Erythroblast (primary cell): ENCODE results near the gene DNAH9.

Experiments used
- GATA1 ChIP-seq: IDR thresholded peaks from 2 replicates; pipeline ENCODE4 v1.6.1; 2011; ENCODE audit warnings: low read depth, mild to moderate bottlenecking, control low read depth, low read length, moderate library complexity
- POLR2A ChIP-seq: IDR thresholded peaks from 2 replicates; pipeline ENCODE4 v1.6.1; 2011; ENCODE audit warnings: mild to moderate bottlenecking, low read length

GRCh38 chr17:11986179-11986941 lies 388.1 kb downstream of the DNAH9 start:
- TF ChIP-seq POLR2A (no peak), GATA1 (no peak)
